ENCODE data around the gene FARS2.

Gene FARS2

DNA sequence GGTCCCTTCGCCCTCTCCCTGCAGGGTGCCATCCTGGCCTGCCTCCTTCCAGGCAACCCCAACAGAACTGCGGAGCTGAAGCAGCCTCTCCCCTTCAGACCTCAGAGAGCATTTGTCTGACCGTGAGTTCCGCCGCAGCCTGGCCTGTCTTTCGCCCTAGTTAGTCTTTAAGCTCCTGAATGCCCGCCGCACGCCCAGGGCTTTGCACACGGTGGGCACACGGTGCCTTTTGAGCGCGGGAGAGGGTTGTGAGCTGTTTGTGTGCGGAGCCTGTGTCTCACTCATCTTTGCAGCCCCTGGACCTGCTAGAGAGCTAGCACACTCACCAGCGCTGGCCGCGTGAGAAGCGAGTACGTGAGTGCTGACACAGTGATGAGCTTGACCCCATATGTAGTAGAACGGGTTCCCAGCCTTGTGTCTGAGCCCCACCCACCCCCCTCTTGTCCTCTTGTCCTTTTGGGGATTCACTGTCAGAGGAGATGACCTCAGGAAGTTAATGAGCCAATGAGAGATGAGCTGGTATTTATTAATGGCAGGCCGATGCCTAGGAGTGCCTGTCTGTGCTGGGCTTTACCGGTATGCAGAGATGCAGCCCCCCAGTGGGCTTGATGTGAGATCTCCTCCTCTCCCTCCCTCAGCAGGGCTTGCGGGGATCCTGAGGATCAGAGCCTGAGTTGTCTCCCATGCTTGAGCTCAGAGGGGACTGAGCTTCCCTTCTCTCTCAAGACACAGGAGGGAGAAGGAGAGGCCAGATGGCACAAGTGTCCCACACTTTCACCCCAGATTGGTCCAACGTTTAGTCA is 249.2 kb downstream of the FARS2 start:
- DNase-seq, result no peak
- in situ Hi-C loops (cut with MboI; ENCODE audit: low pct_unique_long_range_greater_than_20kb, low sequenced_read_pairs), result no loop called here

DNA sequence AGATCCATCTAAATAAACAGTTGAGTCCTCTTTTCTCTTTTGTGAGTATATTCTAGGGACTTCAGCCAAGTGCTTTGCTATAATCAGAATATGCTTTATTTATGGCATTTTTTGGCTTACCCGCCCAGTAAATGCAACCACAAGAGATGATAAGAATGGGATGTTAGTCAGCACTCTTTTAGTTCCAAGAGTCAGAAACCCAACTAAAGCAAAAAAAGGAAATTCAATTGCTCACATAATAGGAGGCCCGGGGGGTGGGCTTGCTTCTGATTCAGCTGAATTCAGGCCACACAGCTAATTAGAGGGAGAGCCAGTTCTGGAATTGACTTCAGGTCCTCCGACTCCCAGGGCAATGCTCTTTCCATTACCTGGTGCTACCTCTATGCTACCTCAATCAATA is 250.6 kb downstream of the FARS2 start:
- in situ Hi-C loops (cut with MboI; ENCODE audit: low pct_unique_long_range_greater_than_20kb, low sequenced_read_pairs), result no loop called here
- DNase-seq, result no peak

DNA sequence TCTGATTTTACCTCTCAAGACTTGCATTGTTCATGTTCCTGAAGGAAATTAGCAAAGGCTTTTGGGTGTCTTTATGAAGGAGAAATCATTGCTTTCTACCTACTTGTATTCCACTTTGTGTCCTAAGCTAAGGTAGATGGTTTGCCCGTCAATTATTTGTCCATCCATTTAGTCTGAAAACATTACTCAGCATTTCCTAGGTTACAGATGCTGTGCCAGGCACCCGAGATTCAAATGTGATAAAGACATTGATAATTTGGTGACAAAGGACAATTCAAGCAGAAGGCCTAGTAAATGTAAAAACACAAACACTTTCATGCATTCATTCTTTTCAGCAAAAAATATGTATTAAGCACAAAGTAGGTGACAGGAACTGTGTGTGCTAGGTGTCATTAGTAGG is 251.1 kb downstream of the FARS2 start:
- in situ Hi-C loops (cut with MboI; ENCODE audit: low pct_unique_long_range_greater_than_20kb, low sequenced_read_pairs), result no loop called here
- no peak for DNase-seq

DNA sequence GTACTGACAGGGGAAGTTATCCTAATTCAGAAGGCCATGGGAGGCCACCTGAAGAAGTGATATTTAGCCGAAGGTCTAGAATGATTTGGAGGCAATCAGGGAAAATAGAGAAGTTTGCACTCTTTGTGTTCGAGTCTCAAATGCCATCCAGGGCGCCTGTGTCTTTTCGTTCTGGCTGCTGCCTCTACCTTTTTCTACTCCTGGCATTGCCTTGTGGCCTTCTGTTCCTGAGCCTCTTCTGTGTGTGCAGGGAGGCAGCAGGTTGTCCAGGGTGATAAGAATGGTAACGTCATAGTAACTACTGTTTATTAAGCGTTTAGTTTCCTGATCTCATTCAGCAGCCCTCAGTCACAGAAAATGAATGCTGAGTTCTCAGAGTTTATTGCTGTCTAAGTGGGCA is 252.1 kb downstream of the FARS2 start:
- in situ Hi-C loops (cut with MboI; ENCODE audit: low pct_unique_long_range_greater_than_20kb, low sequenced_read_pairs), result no loop called here
- no peak for DNase-seq

DNA sequence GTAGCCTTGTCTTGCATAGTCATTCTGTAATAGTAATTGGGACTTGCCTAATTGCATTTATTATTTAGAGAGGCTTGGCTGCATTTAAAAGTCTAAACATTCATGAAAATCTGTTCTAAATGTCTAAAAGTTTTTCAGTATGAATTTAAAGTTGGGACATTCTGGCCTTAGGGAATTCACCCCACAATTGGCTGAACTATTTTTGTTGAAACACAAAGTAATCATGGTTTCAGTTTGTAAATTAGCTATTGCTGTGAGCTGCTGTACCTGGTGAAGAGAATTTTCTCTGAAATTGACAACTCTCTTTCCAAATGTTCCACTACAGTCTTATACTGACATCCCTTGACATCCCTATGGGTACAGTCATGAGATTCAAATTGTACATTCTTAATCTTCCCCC is 253.0 kb downstream of the FARS2 start:
- no peak for DNase-seq
- in situ Hi-C loops (cut with MboI; ENCODE audit: low pct_unique_long_range_greater_than_20kb, low sequenced_read_pairs), result no loop called here

DNA sequence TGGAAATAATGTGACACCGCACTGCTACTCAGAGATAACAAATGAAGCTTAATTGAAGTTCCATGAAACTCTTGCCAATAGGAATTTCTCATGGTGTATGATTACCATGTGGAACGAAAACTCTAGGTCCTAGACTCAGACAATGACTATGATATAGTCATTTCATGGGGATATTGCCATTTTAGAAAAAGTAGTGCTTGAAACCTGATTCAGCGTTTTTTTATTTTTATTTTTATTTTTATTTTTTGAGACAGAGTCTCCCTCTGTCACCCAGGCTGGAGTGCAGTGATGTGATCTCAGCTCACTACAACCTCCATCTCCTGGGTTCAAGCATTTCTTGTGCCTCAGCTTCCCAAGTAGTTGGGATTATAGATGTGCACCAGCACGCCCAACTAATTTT is 253.9 kb downstream of the FARS2 start:
- in situ Hi-C loops (cut with MboI; ENCODE audit: low pct_unique_long_range_greater_than_20kb, low sequenced_read_pairs), result no loop called here
- DNase-seq, result no peak

DNA sequence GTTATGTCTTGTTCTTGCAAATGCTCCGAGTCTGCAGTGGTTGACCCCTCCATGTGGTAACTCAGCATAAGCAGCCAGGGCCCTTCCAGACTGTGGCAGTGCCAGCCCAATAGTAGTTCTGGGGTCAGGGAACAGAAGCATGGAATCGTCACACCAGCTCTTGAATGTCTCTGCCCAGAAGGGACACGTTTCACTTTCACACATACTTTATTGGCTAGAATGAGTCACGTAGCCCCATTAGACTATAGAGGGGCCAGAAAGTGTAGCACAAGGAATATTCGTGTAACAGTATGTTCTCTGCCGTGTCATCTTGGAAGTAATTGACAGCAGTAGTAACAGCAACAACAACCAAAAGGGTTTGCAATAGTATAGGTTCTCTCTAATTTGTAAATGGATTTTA is 254.7 kb downstream of the FARS2 start:
- no peak for DNase-seq
- in situ Hi-C loops (cut with MboI; ENCODE audit: low pct_unique_long_range_greater_than_20kb, low sequenced_read_pairs), result no loop called here

DNA sequence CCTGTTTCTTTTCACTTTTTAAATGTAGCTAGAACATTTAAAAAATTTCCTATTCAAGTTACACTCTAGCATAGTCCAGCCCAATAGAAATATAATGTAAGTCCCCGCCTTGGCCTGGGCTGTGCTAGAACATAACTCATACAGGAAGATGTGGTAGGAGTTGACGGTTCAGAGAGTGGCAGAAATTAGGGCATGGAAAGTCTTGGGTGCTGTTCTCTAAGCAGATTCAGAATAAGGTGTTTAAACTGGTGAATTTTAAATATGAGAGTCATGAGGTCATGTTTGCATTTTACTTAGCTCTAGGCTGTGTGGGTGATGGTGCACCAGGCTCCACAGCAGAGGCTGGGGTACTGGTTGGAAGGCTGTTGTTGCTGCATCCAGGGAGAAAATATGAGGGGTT is 256.5 kb downstream of the FARS2 start:
- in situ Hi-C loops (cut with MboI; ENCODE audit: low pct_unique_long_range_greater_than_20kb, low sequenced_read_pairs), result no loop called here
- DNase-seq, result no peak

DNA sequence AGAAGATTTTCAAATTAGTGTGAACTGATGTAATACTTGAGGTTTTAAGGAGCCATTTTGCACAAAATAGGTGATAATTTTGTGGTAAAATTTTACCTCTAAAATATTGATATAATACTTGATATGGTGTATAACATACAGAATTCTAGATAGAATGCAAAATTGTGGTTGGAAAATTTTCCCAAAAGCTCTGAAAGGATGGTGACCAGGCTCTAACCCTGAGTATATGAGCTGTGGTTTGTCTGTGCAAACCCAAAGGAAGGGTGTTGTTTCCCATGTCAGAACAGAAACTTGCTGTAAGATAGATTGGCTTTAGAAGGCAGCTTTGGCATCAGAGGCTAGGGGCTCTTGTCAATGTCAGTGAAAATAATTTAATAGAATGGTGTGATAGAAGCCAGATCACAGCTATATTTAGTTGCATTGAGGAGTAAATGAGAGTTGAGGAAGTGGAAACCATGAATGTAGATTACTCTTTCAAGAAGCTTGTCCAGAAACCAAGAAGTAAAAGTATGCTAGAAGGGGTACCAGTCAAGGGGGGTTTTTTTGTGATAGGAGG is 257.7 kb downstream of the FARS2 start:
- DNase-seq, result no peak
- in situ Hi-C loops (cut with MboI; ENCODE audit: low pct_unique_long_range_greater_than_20kb, low sequenced_read_pairs), result no loop called here

DNA sequence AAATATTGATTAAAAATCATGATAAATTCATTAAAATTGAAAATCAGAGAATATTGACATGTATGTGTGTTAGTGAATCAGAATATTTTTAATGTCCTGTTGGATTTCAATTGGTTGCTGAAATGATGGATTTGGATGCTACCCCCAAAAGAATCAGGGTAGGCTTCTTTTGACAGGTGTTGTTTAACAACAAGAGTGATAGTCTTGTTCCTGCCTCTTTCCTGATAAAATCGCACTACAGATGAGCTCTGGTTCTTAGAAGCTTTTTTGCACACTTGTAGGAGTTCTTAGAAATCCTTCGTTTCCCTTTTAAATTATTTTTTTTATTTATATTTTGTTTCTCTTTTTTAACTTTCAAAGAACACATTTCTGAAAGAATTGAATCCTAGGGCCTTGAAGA is 259.5 kb downstream of the FARS2 start:
- DNase-seq, result no peak
- in situ Hi-C loops (cut with MboI; ENCODE audit: low pct_unique_long_range_greater_than_20kb, low sequenced_read_pairs), result no loop called here

DNA sequence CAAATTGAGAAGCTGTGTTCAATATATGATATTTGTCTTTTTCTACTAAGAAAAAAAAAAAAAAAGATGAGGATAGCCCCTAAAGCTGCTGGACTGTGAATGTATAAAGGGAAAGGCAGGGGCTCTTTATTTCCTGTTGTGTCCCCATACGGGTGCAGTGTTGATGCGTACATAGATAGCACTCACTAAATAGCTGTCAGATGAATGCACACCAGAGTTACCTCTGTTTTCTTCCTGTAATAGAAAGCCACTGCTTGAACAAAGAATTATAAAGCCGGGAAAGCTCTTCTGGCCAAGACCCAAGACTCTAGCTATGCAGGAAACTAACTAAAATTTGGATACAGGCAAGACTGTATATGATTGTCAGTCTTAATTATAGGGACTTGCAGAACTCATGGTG is 260.0 kb downstream of the FARS2 start:
- no peak for DNase-seq
- in situ Hi-C loops (cut with MboI; ENCODE audit: low pct_unique_long_range_greater_than_20kb, low sequenced_read_pairs), result no loop called here

DNA sequence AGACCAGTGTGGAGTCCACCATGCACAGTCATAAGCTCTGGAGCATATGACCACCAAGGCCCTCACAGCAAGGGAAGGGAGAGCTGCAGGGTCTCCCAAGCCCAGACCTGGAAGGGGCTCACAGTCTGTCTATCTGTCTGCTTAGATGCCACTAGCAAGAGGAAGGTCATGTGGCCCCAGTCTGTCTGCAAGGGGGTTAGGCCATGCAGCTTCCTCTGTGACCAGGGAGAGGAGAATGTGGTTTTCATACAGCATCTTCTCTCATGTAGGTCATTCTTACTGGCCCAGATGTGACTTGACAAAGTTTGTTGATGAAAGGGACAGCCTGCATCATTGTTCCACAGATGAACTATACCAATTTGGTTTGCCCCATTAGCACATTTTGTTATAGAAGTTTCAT is 260.8 kb downstream of the FARS2 start:
- no peak for DNase-seq

DNA sequence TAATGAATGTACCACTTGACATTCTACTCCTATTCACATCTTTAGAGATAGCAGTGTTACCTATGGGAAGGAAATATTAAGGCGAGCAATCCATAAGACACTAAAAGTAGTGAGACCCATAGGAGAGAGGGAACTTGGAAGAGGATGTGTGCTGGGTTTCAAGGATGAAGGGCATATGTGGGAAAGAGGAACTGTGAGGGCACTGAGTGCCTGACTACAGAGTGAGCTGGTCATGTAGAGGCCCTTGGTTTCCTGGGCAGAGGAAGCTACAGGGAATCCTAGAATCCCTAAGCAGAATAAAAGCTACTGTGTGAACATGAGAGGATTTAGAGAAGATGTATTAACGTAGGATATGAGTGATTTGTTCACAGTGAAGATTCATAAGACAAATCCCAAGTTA is 262.8 kb downstream of the FARS2 start:
- in situ Hi-C loops (cut with MboI; ENCODE audit: low pct_unique_long_range_greater_than_20kb, low sequenced_read_pairs), result no loop called here
- no peak for DNase-seq

More for the DNA sequence above, 260.8 kb downstream of the FARS2 start:
- in situ Hi-C loops (cut with MboI; ENCODE audit: low pct_unique_long_range_greater_than_20kb, low sequenced_read_pairs), result no loop called here

DNA sequence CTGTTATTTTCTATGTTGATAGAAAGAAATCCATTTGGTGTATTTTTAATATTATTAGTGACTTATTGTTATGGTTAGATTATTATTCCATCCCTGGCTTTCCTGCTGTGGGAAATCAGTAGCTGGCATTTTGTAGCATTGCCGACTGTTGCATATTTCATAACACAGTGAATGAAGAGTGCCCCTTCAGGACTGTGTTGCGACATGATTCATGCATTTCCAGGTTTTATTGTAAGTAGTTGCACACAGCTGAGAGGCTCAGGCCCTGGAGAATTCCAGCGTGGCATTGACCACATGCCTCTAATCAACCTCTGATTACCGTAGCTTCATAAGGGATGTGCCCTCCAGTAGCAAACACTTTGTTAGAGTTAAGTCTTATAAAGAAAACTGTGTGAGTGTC is 263.9 kb downstream of the FARS2 start:
- DNase-seq, result no peak
- in situ Hi-C loops (cut with MboI; ENCODE audit: low pct_unique_long_range_greater_than_20kb, low sequenced_read_pairs), result no loop called here

DNA sequence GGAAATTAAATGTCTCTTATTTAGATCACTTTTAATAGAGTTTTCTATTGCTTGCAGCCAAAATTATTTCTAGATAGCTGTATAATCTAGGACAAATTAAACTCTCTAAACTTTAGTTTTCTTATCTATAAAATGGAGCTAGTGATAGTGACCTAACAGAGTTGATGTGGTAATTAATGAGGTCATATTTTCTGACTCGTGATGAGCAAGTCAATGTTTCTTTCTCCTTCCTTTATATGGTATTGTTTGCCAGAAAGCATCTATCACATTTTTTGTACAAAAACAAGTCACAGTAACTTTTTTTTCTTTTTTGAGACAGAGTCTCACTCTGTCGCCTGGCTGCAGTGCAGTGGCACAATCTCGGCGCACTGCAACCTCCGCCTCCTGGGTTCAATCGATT is 267.7 kb downstream of the FARS2 start:
- in situ Hi-C loops (cut with MboI; ENCODE audit: low pct_unique_long_range_greater_than_20kb, low sequenced_read_pairs), result no loop called here

DNA sequence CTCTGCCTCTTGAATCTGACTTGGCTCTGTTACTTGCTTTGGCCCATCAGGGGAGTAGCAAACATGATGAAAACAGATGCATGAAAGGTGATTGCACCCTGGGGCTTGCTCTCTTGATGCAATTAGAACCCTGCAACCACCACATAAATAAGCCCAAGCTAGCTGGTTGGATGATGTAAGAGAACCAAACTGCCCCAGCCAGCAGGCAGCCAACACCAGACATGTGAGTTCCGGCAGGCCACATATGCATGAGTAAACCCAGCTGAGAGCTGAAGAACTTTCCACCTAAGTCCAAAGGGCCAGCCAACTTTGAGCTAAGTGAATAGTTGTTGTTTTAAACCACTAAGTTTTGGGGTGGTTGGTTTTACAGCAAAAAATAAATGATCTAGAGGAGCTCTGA is 268.4 kb downstream of the FARS2 start:
- in situ Hi-C loops (cut with MboI; ENCODE audit: low pct_unique_long_range_greater_than_20kb, low sequenced_read_pairs), result no loop called here
- no peak for DNase-seq

More for the DNA sequence above, 267.7 kb downstream of the FARS2 start:
- no peak for DNase-seq

DNA sequence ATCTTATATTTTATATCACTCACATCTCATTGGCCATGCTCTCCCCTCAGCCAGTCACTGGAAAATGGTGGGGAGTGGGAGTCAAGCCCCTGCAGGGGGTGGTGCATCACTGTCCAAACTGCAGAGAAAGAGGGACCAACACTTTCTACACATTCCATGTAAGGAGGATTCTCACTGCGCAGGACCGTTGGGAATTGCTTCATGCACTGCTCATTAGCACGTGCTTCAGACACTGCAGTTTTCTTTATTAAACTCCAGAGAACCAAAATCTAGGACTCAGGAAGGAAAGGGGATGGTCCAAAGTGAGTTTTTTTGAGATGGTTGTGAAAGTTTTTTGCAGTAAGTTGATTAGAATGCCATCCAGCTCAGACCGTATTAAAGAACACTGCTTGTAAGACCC is 269.8 kb downstream of the FARS2 start:
- in situ Hi-C loops (cut with MboI; ENCODE audit: low pct_unique_long_range_greater_than_20kb, low sequenced_read_pairs), result no loop called here
- no peak for DNase-seq

DNA sequence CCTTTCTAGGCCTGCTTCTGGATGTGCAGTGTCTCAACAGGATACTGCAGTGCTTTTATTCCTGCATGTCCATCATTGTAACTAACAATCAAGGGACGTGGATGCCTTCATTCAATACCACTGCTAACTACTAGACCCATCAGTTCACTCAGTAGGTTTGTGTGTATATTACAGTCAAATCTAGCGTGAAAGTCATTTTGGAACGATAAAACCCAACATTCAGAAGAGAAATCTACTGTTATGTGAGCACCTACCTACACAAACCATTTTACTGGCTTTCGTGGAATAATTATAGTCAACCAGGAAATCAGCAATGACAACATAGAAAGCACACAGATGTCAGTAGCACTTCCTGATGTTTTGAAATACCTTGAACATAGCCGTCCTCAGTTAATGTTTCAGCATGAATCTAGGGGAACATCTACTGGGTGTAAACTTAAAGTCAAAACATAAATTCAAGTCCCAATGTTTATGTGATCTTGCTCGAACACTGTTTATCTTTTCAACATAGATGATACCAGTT is 270.6 kb downstream of the FARS2 start:
- no peak for DNase-seq

DNA sequence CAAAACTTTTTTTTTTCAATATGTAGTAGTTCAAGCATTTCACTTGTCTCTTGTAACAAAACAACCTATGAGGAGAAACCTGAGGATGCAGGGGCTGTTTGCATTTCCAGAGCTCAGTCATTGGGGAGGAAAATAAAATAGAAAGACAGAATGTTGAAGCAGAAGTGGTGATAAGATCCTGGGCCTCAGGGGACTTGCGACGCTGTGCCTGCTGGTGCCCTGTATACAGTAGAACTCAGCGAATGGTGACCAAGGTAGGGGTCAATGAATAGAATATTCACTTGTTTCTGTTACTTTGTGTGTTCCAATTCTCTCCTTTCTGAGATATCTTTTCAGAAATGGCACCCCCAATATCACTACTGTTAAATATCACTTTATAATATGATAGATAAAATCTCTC is 271.6 kb downstream of the FARS2 start:
- DNase-seq, result no peak
- in situ Hi-C loops (cut with MboI; ENCODE audit: low pct_unique_long_range_greater_than_20kb, low sequenced_read_pairs), result no loop called here

More for the DNA sequence above, 270.6 kb downstream of the FARS2 start:
- in situ Hi-C loops (cut with MboI; ENCODE audit: low pct_unique_long_range_greater_than_20kb, low sequenced_read_pairs), result no loop called here

DNA sequence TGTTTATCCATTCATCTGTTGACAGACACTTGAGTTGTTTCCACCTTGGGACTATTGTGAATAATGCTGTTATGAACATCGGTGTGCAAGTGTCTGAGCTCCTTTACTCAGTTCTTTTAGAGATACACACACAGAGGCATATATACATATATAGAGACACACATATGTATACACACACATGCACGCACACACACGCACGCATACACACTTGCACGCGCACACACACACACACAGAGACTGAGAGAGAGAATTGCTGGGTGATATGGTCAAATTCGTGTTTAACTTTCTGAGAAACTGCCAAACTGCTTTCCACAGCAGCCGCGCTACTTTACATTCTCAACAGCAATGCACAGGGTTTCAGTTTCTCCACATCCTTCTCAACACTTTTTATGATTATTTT is 273.3 kb downstream of the FARS2 start:
- no peak for DNase-seq
- in situ Hi-C loops (cut with MboI; ENCODE audit: low pct_unique_long_range_greater_than_20kb, low sequenced_read_pairs), result no loop called here

DNA sequence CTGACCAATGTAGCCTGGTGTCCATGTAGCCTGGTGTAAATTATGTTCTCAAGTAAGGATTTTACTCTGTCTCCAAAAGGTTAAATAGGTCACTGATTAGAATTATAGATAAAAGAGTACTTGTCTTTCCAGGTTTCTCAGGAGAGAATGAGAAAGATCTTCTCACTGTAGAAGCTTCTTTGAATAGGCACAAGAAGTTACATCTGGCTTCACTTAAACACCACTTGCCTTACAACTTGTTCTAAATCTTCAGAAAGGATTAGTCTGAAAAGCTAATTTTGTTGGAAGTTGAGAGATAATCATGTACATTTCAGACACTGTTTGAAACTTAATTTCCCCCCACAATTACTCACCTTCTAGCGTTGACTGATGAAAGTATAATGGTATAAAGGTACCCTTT is 275.3 kb downstream of the FARS2 start:
- in situ Hi-C loops (cut with MboI; ENCODE audit: low pct_unique_long_range_greater_than_20kb, low sequenced_read_pairs), result no loop called here
- DNase-seq, result no peak
